ENCODE measurements around the gene SPAG17. TPM values are rescaled to one million over a fixed set of nuclear protein-coding genes. Genes with fewer than 3 reads are reported as not detected.

Gene SPAG17
- total and polyA plus RNA-seq, 2 of the 13 experiments (the other 11 are each of a cell fraction or from before 2014, with no cell fraction given): not detected

GRCh38 chr1:118201524-118201923, 16.5 kb upstream of the SPAG17 start:
- H2AFZ ChIP-seq (ENCODE audit: low read length): no peak overlapping the region
- H3K36me3 ChIP-seq (replicated peaks in 1 of 2; ENCODE audit: control insufficient read depth in 1 of 2, insufficient read depth in 2 of 2, low read length in 2 of 2): no peaks in the 10 kb centered on the region
- H3K27me3 ChIP-seq (ENCODE audit: control insufficient read depth in 1 of 2, insufficient read depth in 2 of 2, low read length in 2 of 2): no peaks in the 10 kb centered on the region
- FAIRE-seq (no peak), DNase-seq (ENCODE audit: low spot score) (no peak), ATAC-seq (no peak)
- POLR2A ChIA-PET: no interaction called here
- 2% methylated on average over 3 of the region's 3 CpGs for whole genome bisulfite sequencing (ENCODE audit: low lambda C conversion rate)
- no TSS peak for BruUV-seq (replicated peaks)
- H3K9me3 ChIP-seq (ENCODE audit: low read length): no peaks in the 10 kb centered on the region
- in situ Hi-C loops (cut with HindIII; ENCODE audit: extremely low pct_ligation_motif_present, low pct_unique_long_range_greater_than_20kb) (no loop called here), intact Hi-C loops (cut with micrococcal nuclease; ENCODE audit: unreplicated experiment) (no loop called here)
- no peaks in the 10 kb centered on the region for H3K4me1 ChIP-seq (ENCODE audit: insufficient read depth, low read length)
- H3K27ac ChIP-seq (ENCODE audit: extremely low read length, insufficient read depth, low read length): no peak overlapping the region
- H4K20me1 ChIP-seq (ENCODE audit: insufficient read depth, low read length): no peaks in the 10 kb centered on the region
- no peak overlapping the region for H3K4me2 ChIP-seq (ENCODE audit: low read depth, low read length)
- no peak overlapping the region for H3K9ac ChIP-seq (ENCODE audit: insufficient read depth, low read depth, low read length)
- CTCF ChIA-PET (ENCODE audit: low intra/inter-chr PET ratio, low total read pairs): no interaction called here
- TF ChIP-seq AGO2 (optimal IDR thresholded peaks at IDR 0.05; ENCODE audit: low read depth, low read length) (no peak), FIP1L1 (IDR thresholded peaks at IDR 0.05; ENCODE audit: borderline replicate concordance, insufficient read depth, low read depth, low read length) (no peak), ZNF460 (CRISPR knock-in tag; IDR thresholded peaks at IDR 0.05; ENCODE audit: borderline replicate concordance) (no peak), JUNB (CRISPR knock-in tag; IDR thresholded peaks at IDR 0.05; ENCODE audit: borderline replicate concordance) (no peak), GFI1 (CRISPR knock-in tag; IDR thresholded peaks at IDR 0.05; ENCODE audit: borderline replicate concordance) (no peak), ZBTB1 (CRISPR knock-in tag; IDR thresholded peaks at IDR 0.05; ENCODE audit: borderline replicate concordance) (no peak), POLR2AphosphoS5 (IDR thresholded peaks at IDR 0.05; ENCODE audit: low read depth, low read length) (no peak), ARID5B (CRISPR knock-in tag; IDR thresholded peaks at IDR 0.05) (no peak), ZNF644 (CRISPR knock-in tag; IDR thresholded peaks at IDR 0.05; ENCODE audit: low read depth) (no peak), TFE3 (CRISPR knock-in tag; IDR thresholded peaks at IDR 0.05) (no peak)
- H3K79me2 ChIP-seq (ENCODE audit: insufficient read depth, low read length): no peaks in the 10 kb centered on the region
- no peak overlapping the region for H3K4me3 ChIP-seq (replicated peaks in 1 of 3; ENCODE audit: insufficient read depth in 1 of 3, low read depth in 2 of 3, low read length in 3 of 3)
